MM.1S (cell line): ENCODE results near the gene TMEM179.

Experiments used
- CTCF ChIP-seq: fragments of 300-600 bp; sonication (generic); IDR thresholded peaks from 2 replicates; pipeline ENCODE4 v1.5.1; 2016; ENCODE audit warnings: antibody characterized with exemption, low read length, mixed read lengths
- EZH2 ChIP-seq: fragments of 300-600 bp; sonication (generic); optimal IDR thresholded peaks from 2 replicates; pipeline ENCODE3; 2017; ENCODE audit warnings: low read depth, mild to moderate bottlenecking, antibody characterized with exemption, low read length, mixed read lengths
- EZH2phosphoT487 ChIP-seq: fragments of 300-600 bp; sonication (generic); IDR thresholded peaks from 2 replicates; pipeline ENCODE4 v1.6.1; 2018; ENCODE audit warnings: antibody characterized with exemption, low read length

- TF ChIP-seq CTCF (no peak), EZH2 (no peak), EZH2phosphoT487 (no peak)
Measured at GRCh38 chr14:104601786-104602185, 2.8 kb downstream of the TMEM179 start.
